K562 (cell line): ENCODE results near the gene RASSF6. TPM values are rescaled to one million over a fixed set of nuclear protein-coding genes. Genes with fewer than 3 reads are reported as not detected.

ENCODE experiments used
- ATAC-seq: fragments of 200-7000 bp; cut with Tn5 transposase; 3 replicates; pipeline ENCODE4 v1.9.1; 2020; ENCODE audit warnings: moderate library complexity
- BruUV-seq: library from RNA; stranded (reverse); fragments of 400-500 nt; replicated peaks from 2 replicates; lab custom pipeline; 2021; lab: Mats Ljungman, UMichigan
- CTCF ChIA-PET: fragments of 300-600 bp; formaldehyde crosslinking; extraction: SDS; loops from one replicate; lab custom pipeline; 2021; ENCODE audit warnings: low intra/inter-chr PET ratio; lab: Yijun Ruan, JAX
- POLR2A ChIA-PET: fragments of 300-600, 350-650 bp; sonication (Branson Sonifier 250); formaldehyde crosslinking; extraction: SDS; loops from one replicate; lab custom pipeline; 2021; ENCODE audit warnings: antibody characterized with exemption, inconsistent platforms; lab: Yijun Ruan, JAX
- DNase-seq, 4 experiments: peaks; one replicate each; pipeline versions ENCODE4 v3.0.0 to v3.0.0-alpha.2; 2011 to 2018; ENCODE audit warnings: low spot score in 3 of 4, mixed read lengths in 3 of 4; ENCODE audit errors: extremely low read depth in 1 of 4
- FAIRE-seq: peaks from 2 replicates; lab custom pipeline; 2011; peaks lifted over from hg19 to GRCh38; lab: Jason Lieb, UNC
- H2AFZ ChIP-seq: 2 replicates; pipeline ENCODE4 v1.6.0; 2011; ENCODE audit warnings: low read depth, low read length, control low read depth, inconsistent platforms
- H3K27ac ChIP-seq: fragments of 200-600 bp; 3 replicates; pipeline ENCODE4 v1.8.0; 2011; ENCODE audit warnings: low read depth, mild to moderate bottlenecking, control low read depth, inconsistent platforms, low read length, moderate library complexity, mixed read lengths; ENCODE audit errors: extremely low read depth
- H3K27me3 ChIP-seq, 2 experiments: fragments of 300-600 bp in 1 of 2; 2 replicates in 1 of 2; 3 replicates in 1 of 2; pipeline versions ENCODE4 v1.6.0 to v1.8.0; 2011; ENCODE audit warnings: inconsistent platforms in 2 of 2, low read length in 2 of 2, mild to moderate bottlenecking in 1 of 2, mixed read lengths in 1 of 2, moderate library complexity in 1 of 2; ENCODE audit not compliant: control insufficient read depth in 2 of 2, insufficient read depth in 2 of 2
- H3K36me3 ChIP-seq: fragments of 300-600 bp; 3 replicates; pipeline ENCODE4 v1.8.0; 2011; ENCODE audit warnings: mild to moderate bottlenecking, low read length, inconsistent platforms; ENCODE audit not compliant: control insufficient read depth, insufficient read depth
- H3K4me1 ChIP-seq, 2 experiments: fragments of 200-600 bp in 1 of 2; replicated peaks in 1 of 2; 2 replicates in 1 of 2; 3 replicates in 1 of 2; pipeline versions ENCODE4 v1.5.1 to v1.8.0; 2011; ENCODE audit warnings: inconsistent platforms in 2 of 2, low read length in 2 of 2, mild to moderate bottlenecking in 1 of 2, mixed read lengths in 1 of 2, moderate library complexity in 1 of 2; ENCODE audit not compliant: control insufficient read depth in 2 of 2, insufficient read depth in 2 of 2
- H3K4me2 ChIP-seq: 2 replicates; pipeline ENCODE4 v1.6.1; 2011; ENCODE audit warnings: low read length, control low read depth, inconsistent platforms, mixed read lengths; ENCODE audit not compliant: insufficient read depth
- H3K4me3 ChIP-seq: fragments of 200-600 bp; sonication (generic), shearing (Covaris generic); 2 replicates; pipeline ENCODE4 v1.5.1; 2016; ENCODE audit warnings: control low read depth, inconsistent platforms
- H3K79me2 ChIP-seq: fragments of 200-600 bp; 3 replicates; pipeline ENCODE4 v1.8.0; 2011; ENCODE audit warnings: low read length, inconsistent platforms; ENCODE audit not compliant: control insufficient read depth, insufficient read depth
- H3K9ac ChIP-seq, 2 experiments: 2 replicates each; pipeline versions ENCODE4 v1.6.0 to v1.6.1; 2011; ENCODE audit warnings: low read depth in 2 of 2, low read length in 2 of 2, control low read depth in 1 of 2, inconsistent platforms in 1 of 2, mild to moderate bottlenecking in 1 of 2, mixed read lengths in 1 of 2; ENCODE audit not compliant: insufficient read depth in 1 of 2
- H3K9me1 ChIP-seq: one replicate; pipeline ENCODE4 v1.6.0; 2011; ENCODE audit warnings: inconsistent platforms, mild to moderate bottlenecking, low read length, moderate library complexity; ENCODE audit not compliant: control insufficient read depth, insufficient read depth
- H3K9me3 ChIP-seq: replicated peaks from 2 replicates; pipeline ENCODE4 v1.5.1; 2011; ENCODE audit warnings: low read depth, low read length, inconsistent platforms; ENCODE audit not compliant: control insufficient read depth, insufficient read depth
- H4K20me1 ChIP-seq: replicated peaks from 2 replicates; pipeline ENCODE4 v1.6.1; 2011; ENCODE audit warnings: low read length, inconsistent platforms, mixed read lengths; ENCODE audit not compliant: control insufficient read depth, insufficient read depth
- E2F3 ChIP-seq: fragments of 250-450 bp; sonication (Bioruptor Pico); IDR thresholded peaks from 2 replicates; pipeline ENCODE4 v1.4.0; 2020; ENCODE audit warnings: mild to moderate bottlenecking
- HDAC1 ChIP-seq, 2 experiments: fragments of 450-650 bp; IDR thresholded peaks; 2 replicates each; pipeline ENCODE4 v1.6.1; 2016 to 2017; ENCODE audit warnings: inconsistent platforms in 1 of 2, mild to moderate bottlenecking in 1 of 2, moderate library complexity in 1 of 2
- HEY1 ChIP-seq: fragments of 250-450 bp; sonication (Bioruptor Pico); IDR thresholded peaks from 2 replicates; pipeline ENCODE4 v1.5.0; 2020; ENCODE audit warnings: mild to moderate bottlenecking, moderate library complexity, borderline replicate concordance
- HMGXB4 ChIP-seq: sonication (generic); formaldehyde crosslinking; IDR thresholded peaks from 2 replicates; pipeline ENCODE4 v1.8.1; 2023; ENCODE audit warnings: mild to moderate bottlenecking, missing genetic modification reagents
- MAZ ChIP-seq, 2 experiments: fragments of 450-650 bp in 1 of 2; sonication (generic) in 1 of 2; formaldehyde crosslinking; IDR thresholded peaks in 1 of 2; conservative IDR thresholded peaks in 1 of 2; 2 replicates each; pipeline versions ENCODE4 v1.4.0 to v1.5.0; 2020; ENCODE audit warnings: mild to moderate bottlenecking in 1 of 2, missing genetic modification reagents in 1 of 2
- POLR3G ChIP-seq: IDR thresholded peaks from 2 replicates; pipeline ENCODE4 v1.6.1; 2011; ENCODE audit not compliant: insufficient read length, insufficient replicate concordance; ENCODE audit errors: extremely low read depth
- SOX6 ChIP-seq: fragments of 450-650 bp; IDR thresholded peaks from 2 replicates; pipeline ENCODE4 v1.6.1; 2014; ENCODE audit warnings: mild to moderate bottlenecking
- ZNF232 ChIP-seq: sonication (generic); formaldehyde crosslinking; IDR thresholded peaks from 2 replicates; pipeline ENCODE4 v1.8.0; 2022; ENCODE audit warnings: mild to moderate bottlenecking, missing genetic modification reagents
- WGBS: fragments of 100-300 bp; shearing (Covaris generic); methylation state at CpG from one replicate; pipeline ENCODE4 v1.1.6; 2016; ENCODE audit warnings: low coverage, mixed read lengths; ENCODE audit not compliant: insufficient coverage; ENCODE audit errors: missing lambda C conversion rate; 5-methylcytosine and 5-hydroxymethylcytosine counted together
- in situ Hi-C: fragments of 300-500 bp; cut with MboI; formaldehyde crosslinking; loops from 4 replicates; pipeline ENCODE4 v1.15.0; 2018; ENCODE audit warnings: inconsistent platforms, mixed read lengths
- intact Hi-C: fragments of 100-400 bp; cut with micrococcal nuclease; formaldehyde crosslinking; loops from 2 replicates; pipeline ENCODE4 v1.14.2; 2022
- polyA plus RNA-seq, 8 experiments: library from polyadenylated mRNA; depleted of rRNA in 4 of 8; stranded (reverse) in 5 of 8; unstranded in 3 of 8; fragments of >200 nt; fragmentation: Nextera tagmentation in 2 of 8; fragmentation: Illumina TruSeq in 1 of 8; extraction: Ambion mirVana in 2 of 8; extraction: Trizol in 1 of 8; gene quantifications; 2 replicates each; pipeline versions ENCODE4 v1.2.1 to v1.2.3, GENCODE V29; 2011 to 2014; ENCODE audit warnings: inconsistent platforms in 1 of 8, missing spikeins in 1 of 8
- total RNA-seq, 7 experiments: library from RNA; depleted of rRNA in 6 of 7; stranded (reverse); fragments of >200 nt in 6 of 7; fragmentation: Illumina TruSeq in 2 of 7; extraction: Trizol in 2 of 7; gene quantifications; 2 replicates each; pipeline versions ENCODE4 v1.2.1 to v1.2.3, GENCODE V29; 2011 to 2021; ENCODE audit warnings: low replicate concordance in 1 of 7
- TF ChIP-seq, protein P1 (sequence below), 3 experiments: IDR thresholded peaks in 2 of 3; conservative IDR thresholded peaks in 1 of 3; 2 replicates each; pipeline ENCODE4 v1.5.1; 2011 to 2012; ENCODE audit warnings: low read length in 3 of 3, mild to moderate bottlenecking in 3 of 3, control low read depth in 2 of 3, improper control_type of control experiment in 1 of 3, inconsistent platforms in 1 of 3, low read depth in 1 of 3, mixed read lengths in 1 of 3, moderate library complexity in 1 of 3; ENCODE audit not compliant: insufficient read depth in 2 of 3

RASSF6 gene
- total and polyA plus RNA-seq, 9 of the 15 experiments (the other 6 are each of a cell fraction or from before 2014, with no cell fraction given), result under 0.01 to 0.25 (median 0.06) TPM; not detected in 1

GRCh38 chr4:73588613-73589012 is 31.6 kb downstream of the RASSF6 start:
- Histone ChIP-seq H2AFZ (no peak overlapping the region), H3K79me2 (no peaks in the 10 kb centered on the region), H3K9me3 (no peaks in the 10 kb centered on the region), H3K27me3 (no peaks in the 10 kb centered on the region), H4K20me1 (no peaks in the 10 kb centered on the region), H3K4me2 (no peak overlapping the region), H3K4me1 (peaks cover 0 to 5% of the 10 kb centered on the region in 2 experiments; a peak in 1 of 5 replicates), H3K4me3 (no peak overlapping the region), H3K9ac (no peak overlapping the region), H3K27ac (no peak overlapping the region), H3K9me1 (no peaks in the 10 kb centered on the region), H3K36me3 (no peaks in the 10 kb centered on the region)
- DNase-seq (no peak), ATAC-seq (no peak), FAIRE-seq (no peak)
- 0% methylated on average over 1 of the region's 1 CpG for WGBS
- intact Hi-C loops (no loop called here), in situ Hi-C loops (no loop called here)
- ChIA-PET CTCF (no interaction called here), POLR2A (no interaction called here)
- TF ChIP-seq, protein P1, sequence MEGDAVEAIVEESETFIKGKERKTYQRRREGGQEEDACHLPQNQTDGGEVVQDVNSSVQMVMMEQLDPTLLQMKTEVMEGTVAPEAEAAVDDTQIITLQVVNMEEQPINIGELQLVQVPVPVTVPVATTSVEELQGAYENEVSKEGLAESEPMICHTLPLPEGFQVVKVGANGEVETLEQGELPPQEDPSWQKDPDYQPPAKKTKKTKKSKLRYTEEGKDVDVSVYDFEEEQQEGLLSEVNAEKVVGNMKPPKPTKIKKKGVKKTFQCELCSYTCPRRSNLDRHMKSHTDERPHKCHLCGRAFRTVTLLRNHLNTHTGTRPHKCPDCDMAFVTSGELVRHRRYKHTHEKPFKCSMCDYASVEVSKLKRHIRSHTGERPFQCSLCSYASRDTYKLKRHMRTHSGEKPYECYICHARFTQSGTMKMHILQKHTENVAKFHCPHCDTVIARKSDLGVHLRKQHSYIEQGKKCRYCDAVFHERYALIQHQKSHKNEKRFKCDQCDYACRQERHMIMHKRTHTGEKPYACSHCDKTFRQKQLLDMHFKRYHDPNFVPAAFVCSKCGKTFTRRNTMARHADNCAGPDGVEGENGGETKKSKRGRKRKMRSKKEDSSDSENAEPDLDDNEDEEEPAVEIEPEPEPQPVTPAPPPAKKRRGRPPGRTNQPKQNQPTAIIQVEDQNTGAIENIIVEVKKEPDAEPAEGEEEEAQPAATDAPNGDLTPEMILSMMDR (IDR thresholded peaks at IDR 0.05 in 2 of 3, conservative IDR thresholded peaks at IDR 0.05 in 1 of 3; ENCODE audit: insufficient read depth in 2 of 3, low read depth in 1 of 3, low read length in 3 of 3), result no peak
- TF ChIP-seq HMGXB4 (CRISPR knock-in tag) (no peak), HDAC1 (IDR thresholded peaks at IDR 0.05) (no peak), POLR3G (no peak), ZNF232 (CRISPR knock-in tag) (no peak), MAZ (CRISPR knock-in tag; conservative IDR thresholded peaks at IDR 0.05 in 1 of 2, IDR thresholded peaks at IDR 0.05 in 1 of 2) (no peak), SOX6 (no peak), HEY1 (CRISPR knock-in tag) (no peak), E2F3 (CRISPR knock-in tag) (no peak)
- BruUV-seq, result no TSS peak
